CD14-positive monocyte (primary cell): ENCODE results near the gene GNAZ. TPM values are rescaled to one million over a fixed set of nuclear protein-coding genes. Genes with fewer than 3 reads are reported as not detected.

Experiments used
- DNase-seq, 3 donors: peaks; one replicate each; pipeline ENCODE4 v3.0.0-alpha.2; 2011 to 2022
- H2AFZ ChIP-seq: 2 replicates; pipeline ENCODE4 v1.6.0; 2012; ENCODE audit warnings: mild to moderate bottlenecking, low read depth, low read length, inconsistent platforms; ENCODE audit not compliant: insufficient read depth, poor library complexity, severe bottlenecking
- H3K27ac ChIP-seq, 2 donors: 1 replicate in 1 of 2; 2 replicates in 1 of 2; pipeline ENCODE4 v1.5.1; 2012 to 2013; ENCODE audit warnings: low read length in 2 of 2, control low read depth in 1 of 2, inconsistent platforms in 1 of 2, low read depth in 1 of 2, mild to moderate bottlenecking in 1 of 2
- H3K27me3 ChIP-seq, 2 donors: one replicate each; pipeline versions ENCODE4 v1.6.0 to v1.6.1; 2011 to 2013; ENCODE audit warnings: low read length in 2 of 2; ENCODE audit not compliant: control insufficient read depth in 2 of 2, insufficient read depth in 2 of 2
- H3K36me3 ChIP-seq, 2 donors: replicated peaks in 1 of 2; 1 replicate in 1 of 2; 2 replicates in 1 of 2; pipeline versions ENCODE4 v1.5.1 to v1.6.1; 2012 to 2013; ENCODE audit warnings: low read length in 2 of 2, control low read depth in 1 of 2, inconsistent platforms in 1 of 2, mild to moderate bottlenecking in 1 of 2; ENCODE audit not compliant: insufficient read depth in 2 of 2, control insufficient read depth in 1 of 2
- H3K4me1 ChIP-seq, 2 donors: 1 replicate in 1 of 2; 2 replicates in 1 of 2; pipeline versions ENCODE4 v1.5.1 to v1.6.1; 2012 to 2013; ENCODE audit warnings: low read length in 2 of 2, control low read depth in 1 of 2, inconsistent platforms in 1 of 2, mild to moderate bottlenecking in 1 of 2, moderate library complexity in 1 of 2; ENCODE audit not compliant: insufficient read depth in 2 of 2, control insufficient read depth in 1 of 2
- H3K4me2 ChIP-seq: replicated peaks from 2 replicates; pipeline ENCODE3; 2012; ENCODE audit warnings: low read length, moderate library complexity, mild to moderate bottlenecking; ENCODE audit not compliant: poor library complexity, severe bottlenecking; ENCODE audit errors: extremely low read depth
- H3K4me3 ChIP-seq, 3 experiments: fragments of 200-600 bp in 1 of 3; sonication (generic) in 1 of 3; replicated peaks in 1 of 3; 1 replicate in 2 of 3; 2 replicates in 1 of 3; pipeline ENCODE4 v1.5.1; 2011 to 2013; ENCODE audit warnings: low read length in 3 of 3, mild to moderate bottlenecking in 3 of 3, control low read depth in 2 of 3, low read depth in 2 of 3, inconsistent platforms in 1 of 3, moderate library complexity in 1 of 3
- H3K79me2 ChIP-seq: 2 replicates; pipeline ENCODE4 v1.6.0; 2012; ENCODE audit warnings: mild to moderate bottlenecking, control low read depth, inconsistent platforms, low read length, moderate library complexity; ENCODE audit not compliant: insufficient read depth
- H3K9ac ChIP-seq: 2 replicates; pipeline ENCODE4 v1.6.0; 2017; ENCODE audit warnings: low read length, mild to moderate bottlenecking; ENCODE audit not compliant: insufficient read depth, poor library complexity, severe bottlenecking
- H3K9me3 ChIP-seq, 2 donors: replicated peaks in 1 of 2; 1 replicate in 1 of 2; 2 replicates in 1 of 2; pipeline versions ENCODE4 v1.5.1 to v1.6.1; 2012 to 2013; ENCODE audit warnings: low read length in 2 of 2, control low read depth in 1 of 2; ENCODE audit not compliant: control insufficient read depth in 1 of 2, insufficient read depth in 1 of 2
- H4K20me1 ChIP-seq: 2 replicates; pipeline ENCODE4 v1.6.0; 2012; ENCODE audit warnings: mild to moderate bottlenecking, low read length, control low read depth, moderate library complexity; ENCODE audit not compliant: insufficient read depth
- H3K27ac Mint-ChIP-seq, 7 donors: one replicate each; pipeline ENCODE4 v1.8.0; 2020; ENCODE audit warnings: mild to moderate bottlenecking in 7 of 7, mixed read lengths in 7 of 7, moderate library complexity in 6 of 7, inconsistent platforms in 2 of 7
- H3K27me3 Mint-ChIP-seq, 3 donors: one replicate each; pipeline ENCODE4 v1.8.0; 2021 to 2022; ENCODE audit warnings: low read depth in 3 of 3, mild to moderate bottlenecking in 3 of 3, mixed read lengths in 3 of 3, moderate library complexity in 3 of 3, inconsistent platforms in 1 of 3
- H3K36me3 Mint-ChIP-seq, 2 donors: one replicate each; pipeline ENCODE4 v1.8.0; 2020; ENCODE audit warnings: mixed read lengths in 2 of 2, inconsistent platforms in 1 of 2, mild to moderate bottlenecking in 1 of 2
- H3K4me1 Mint-ChIP-seq: one replicate; pipeline ENCODE4 v1.8.0; 2020; ENCODE audit warnings: mild to moderate bottlenecking, mixed read lengths
- H3K4me3 Mint-ChIP-seq, 2 donors: one replicate each; pipeline ENCODE4 v1.8.0; 2020; ENCODE audit warnings: mild to moderate bottlenecking in 2 of 2, mixed read lengths in 2 of 2, moderate library complexity in 1 of 2
- H3K9me3 Mint-ChIP-seq, 7 donors: one replicate each; pipeline ENCODE4 v1.8.0; 2020 to 2022; ENCODE audit warnings: mixed read lengths in 7 of 7, mild to moderate bottlenecking in 6 of 7, moderate library complexity in 6 of 7, inconsistent platforms in 2 of 7
- WGBS: methylation state at CpG from one replicate; pipeline ENCODE4 v1.1.5; 2013; ENCODE audit warnings: missing lambda C conversion rate; ENCODE audit not compliant: insufficient coverage; 5-methylcytosine and 5-hydroxymethylcytosine counted together
- intact Hi-C, 2 donors: fragments of 100-400 bp; cut with micrococcal nuclease; formaldehyde crosslinking; loops; one replicate each; pipeline versions ENCODE4 v1.15.0 to v1.15.1; 2023
- polyA plus RNA-seq, 3 donors: library from polyadenylated mRNA; depleted of rRNA in 1 of 3; unstranded in 2 of 3; stranded (reverse) in 1 of 3; fragments of 300-500 nt in 2 of 3; fragments of >200 nt in 1 of 3; fragmentation: Illumina TruSeq in 2 of 3; gene quantifications; 1 replicate in 2 of 3; 2 replicates in 1 of 3; pipeline ENCODE4 v1.2.3, GENCODE V29; 2012 to 2021
- TF ChIP-seq, protein P1 (sequence below): fragments of 200-600 bp; IDR thresholded peaks from one replicate; pipeline ENCODE4 v1.8.0; 2022; ENCODE audit warnings: antibody characterized with exemption, mild to moderate bottlenecking

GNAZ gene
- polyA plus RNA-seq, 3 donors, result 0.04 to 0.05 TPM; not detected in 1

DNA sequence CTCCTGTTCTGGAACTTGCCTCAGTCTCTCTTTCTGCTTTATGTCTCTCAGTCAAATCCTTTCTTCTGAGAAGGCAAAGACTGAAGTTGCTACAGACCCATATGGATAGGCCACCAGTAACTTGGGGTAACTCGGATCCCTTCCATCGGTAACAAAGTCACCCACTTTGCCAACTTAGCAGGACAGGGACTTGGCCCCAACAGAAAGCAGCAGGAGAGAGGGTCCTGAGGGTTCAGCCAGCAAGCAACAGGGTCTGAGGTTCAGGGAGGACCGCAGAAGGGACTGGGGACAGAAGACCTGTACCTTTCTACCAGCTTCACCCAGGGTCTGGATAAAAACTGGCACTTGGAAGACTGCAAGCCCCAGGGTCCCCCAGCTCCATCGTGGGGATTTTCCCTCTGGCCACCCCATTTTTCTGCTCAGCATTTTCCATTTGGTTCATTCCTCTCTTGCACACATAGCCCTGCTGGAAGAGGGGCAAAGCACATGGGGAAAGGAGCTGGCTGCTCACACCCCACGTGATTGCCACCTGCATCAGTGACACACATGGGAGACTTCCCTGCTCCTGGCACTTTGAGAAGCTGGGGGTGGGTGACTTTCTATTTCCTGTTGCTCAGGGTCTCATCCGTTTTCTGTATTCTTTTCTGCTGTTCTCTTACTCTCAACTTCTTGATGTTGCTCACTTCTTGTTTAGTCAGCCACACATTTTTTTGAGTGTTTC, 34.6 kb upstream of the GNAZ start:
- intact Hi-C loops, result no loop called here
- H3K27ac ChIP-seq, result no peak overlapping the region
- H3K4me1 ChIP-seq, result no peaks in the 10 kb centered on the region
- TF ChIP-seq, protein P1, sequence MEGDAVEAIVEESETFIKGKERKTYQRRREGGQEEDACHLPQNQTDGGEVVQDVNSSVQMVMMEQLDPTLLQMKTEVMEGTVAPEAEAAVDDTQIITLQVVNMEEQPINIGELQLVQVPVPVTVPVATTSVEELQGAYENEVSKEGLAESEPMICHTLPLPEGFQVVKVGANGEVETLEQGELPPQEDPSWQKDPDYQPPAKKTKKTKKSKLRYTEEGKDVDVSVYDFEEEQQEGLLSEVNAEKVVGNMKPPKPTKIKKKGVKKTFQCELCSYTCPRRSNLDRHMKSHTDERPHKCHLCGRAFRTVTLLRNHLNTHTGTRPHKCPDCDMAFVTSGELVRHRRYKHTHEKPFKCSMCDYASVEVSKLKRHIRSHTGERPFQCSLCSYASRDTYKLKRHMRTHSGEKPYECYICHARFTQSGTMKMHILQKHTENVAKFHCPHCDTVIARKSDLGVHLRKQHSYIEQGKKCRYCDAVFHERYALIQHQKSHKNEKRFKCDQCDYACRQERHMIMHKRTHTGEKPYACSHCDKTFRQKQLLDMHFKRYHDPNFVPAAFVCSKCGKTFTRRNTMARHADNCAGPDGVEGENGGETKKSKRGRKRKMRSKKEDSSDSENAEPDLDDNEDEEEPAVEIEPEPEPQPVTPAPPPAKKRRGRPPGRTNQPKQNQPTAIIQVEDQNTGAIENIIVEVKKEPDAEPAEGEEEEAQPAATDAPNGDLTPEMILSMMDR, result no peak
- no peaks in the 10 kb centered on the region for H4K20me1 ChIP-seq
- no peaks in the 10 kb centered on the region for H3K9me3 ChIP-seq
- H3K4me3 Mint-ChIP-seq, result no peak overlapping the region
- DNase-seq, result no peak
- H3K9ac ChIP-seq, result no peak overlapping the region
- no peaks in the 10 kb centered on the region for H3K36me3 ChIP-seq
- peaks cover 0 to 3% (median 0%) of the 10 kb centered on the region in 7 donors for H3K9me3 Mint-ChIP-seq
- H3K79me2 ChIP-seq, result no peaks in the 10 kb centered on the region
- no peak overlapping the region for H3K4me2 ChIP-seq
- H3K27me3 ChIP-seq, result peaks cover 0 to 5% of the 10 kb centered on the region in 2 donors
- 100% methylated on average over 2 of the region's 6 CpGs for WGBS
- peaks cover 10% of the 10 kb centered on the region for H3K4me1 Mint-ChIP-seq
- peaks cover 6 to 9% (median 8%) of the 10 kb centered on the region in 3 donors for H3K27me3 Mint-ChIP-seq
- H3K27ac Mint-ChIP-seq, result no peak overlapping the region
- H3K4me3 ChIP-seq, result no peak overlapping the region
- no peaks in the 10 kb centered on the region for H3K36me3 Mint-ChIP-seq
- no peak overlapping the region for H2AFZ ChIP-seq

DNA sequence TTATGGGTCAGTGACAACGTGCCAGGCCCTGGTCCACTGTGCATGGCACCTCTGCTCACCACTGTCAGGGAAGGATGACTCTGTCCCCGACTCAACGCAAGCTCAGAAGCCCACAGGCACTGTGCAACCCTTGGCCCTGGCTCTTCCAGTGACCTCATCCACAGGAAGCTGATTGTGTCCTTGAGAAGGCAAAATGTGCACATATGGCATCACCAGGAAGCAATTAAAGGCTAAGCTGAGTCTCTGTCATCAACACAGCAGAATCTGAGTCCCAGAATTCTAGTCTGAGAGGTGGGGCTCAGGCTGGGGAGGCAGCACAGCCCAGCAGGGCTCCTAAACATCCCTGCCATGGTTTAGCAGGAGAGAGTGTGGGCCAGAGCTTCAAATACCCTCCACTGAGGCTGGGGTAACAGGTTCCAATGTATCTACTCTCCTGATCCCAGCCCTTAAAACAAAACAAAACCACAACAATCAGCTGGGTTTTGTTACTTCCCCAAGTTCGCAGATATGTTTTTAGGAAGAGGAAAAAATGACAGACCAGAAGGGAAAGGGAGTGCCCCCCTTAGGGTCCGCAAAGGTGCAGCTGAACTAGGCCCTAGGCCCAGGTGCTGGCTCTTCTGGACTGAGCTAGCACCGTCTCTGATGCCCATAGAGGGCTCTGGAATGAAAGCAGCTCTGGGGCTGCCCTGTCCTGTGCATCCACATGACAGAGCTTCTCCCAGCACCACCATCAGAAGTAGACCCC, 33.5 kb upstream of the GNAZ start:
- H4K20me1 ChIP-seq, result no peaks in the 10 kb centered on the region
- H3K9me3 ChIP-seq, result no peaks in the 10 kb centered on the region
- H3K4me3 ChIP-seq, result no peak overlapping the region
- intact Hi-C loops, result no loop called here
- Mint-ChIP-seq H3K36me3 (no peaks in the 10 kb centered on the region), H3K9me3 (peaks cover 0 to 3% (median 0%) of the 10 kb centered on the region in 7 donors), H3K4me3 (no peak overlapping the region), H3K27ac (no peak overlapping the region), H3K4me1 (peaks cover 10% of the 10 kb centered on the region), H3K27me3 (peaks cover 7 to 10% (median 9%) of the 10 kb centered on the region in 3 donors)
- no peak overlapping the region for H2AFZ ChIP-seq
- WGBS, result 66% methylated on average over 5 of the region's 6 CpGs
- no peak overlapping the region for H3K9ac ChIP-seq
- no peak overlapping the region for H3K27ac ChIP-seq
- H3K27me3 ChIP-seq, result peaks cover 0 to 10% of the 10 kb centered on the region in 2 donors
- H3K36me3 ChIP-seq, result no peaks in the 10 kb centered on the region
- TF ChIP-seq, protein P1, result no peak
- no peaks in the 10 kb centered on the region for H3K4me1 ChIP-seq
- no peak for DNase-seq
- H3K79me2 ChIP-seq, result no peaks in the 10 kb centered on the region
- no peak overlapping the region for H3K4me2 ChIP-seq
